Cardiac muscle cell (in vitro differentiated cells and primary cell): Measurements from ENCODE around the gene CEP19. TPM values are rescaled to one million over a fixed set of nuclear protein-coding genes. Genes with fewer than 3 reads are reported as not detected.

ENCODE experiments used
- DNase-seq, 2 donors: peaks; one replicate each; pipeline versions ENCODE4 v3.0.0 to v3.0.0-alpha.2; 2010 to 2017; ENCODE audit warnings: low read depth in 1 of 2, low spot score in 1 of 2
- H3K27ac ChIP-seq: fragments of 200-600 bp; sonication (generic); 2 replicates; pipeline ENCODE4 v1.5.1; 2016
- H3K27me3 ChIP-seq: fragments of 200-600 bp; sonication (generic); 2 replicates; pipeline ENCODE4 v1.6.0; 2016; ENCODE audit warnings: control low read depth
- H3K36me3 ChIP-seq: fragments of 200-600 bp; sonication (generic); 2 replicates; pipeline ENCODE4 v1.5.1; 2016; ENCODE audit warnings: control low read depth
- H3K4me1 ChIP-seq: fragments of 200-600 bp; sonication (generic); 2 replicates; pipeline ENCODE4 v1.8.1; 2017; ENCODE audit warnings: low read depth, mild to moderate bottlenecking, mixed run types
- H3K4me3 ChIP-seq: fragments of 200-600 bp; sonication (generic); 2 replicates; pipeline ENCODE4 v1.5.1; 2016; ENCODE audit warnings: mild to moderate bottlenecking
- H3K9me3 ChIP-seq: fragments of 200-600 bp; sonication (generic); 2 replicates; pipeline ENCODE4 v1.5.1; 2017; ENCODE audit warnings: low read depth, mild to moderate bottlenecking, control low read depth
- polyA plus RNA-seq: library from polyadenylated mRNA; unstranded; fragments of >200 nt; fragmentation: Nextera tagmentation; extraction: Ambion mirVana; gene quantifications from 2 replicates; pipeline ENCODE4 v1.2.1, GENCODE V29; 2016
- total RNA-seq: library from RNA; depleted of rRNA; stranded (reverse); fragments of >200 nt; gene quantifications from 2 replicates; pipeline ENCODE4 v1.2.3, GENCODE V29; 2016
- TF ChIP-seq, protein P1 (sequence below): IDR thresholded peaks from 2 replicates; pipeline ENCODE4 v1.5.1; 2012; ENCODE audit warnings: low read depth, mild to moderate bottlenecking, low read length

CEP19 gene
- total and polyA plus RNA-seq, 2 experiments from 2014 or later = 2.9 to 9.3 TPM

DNA sequence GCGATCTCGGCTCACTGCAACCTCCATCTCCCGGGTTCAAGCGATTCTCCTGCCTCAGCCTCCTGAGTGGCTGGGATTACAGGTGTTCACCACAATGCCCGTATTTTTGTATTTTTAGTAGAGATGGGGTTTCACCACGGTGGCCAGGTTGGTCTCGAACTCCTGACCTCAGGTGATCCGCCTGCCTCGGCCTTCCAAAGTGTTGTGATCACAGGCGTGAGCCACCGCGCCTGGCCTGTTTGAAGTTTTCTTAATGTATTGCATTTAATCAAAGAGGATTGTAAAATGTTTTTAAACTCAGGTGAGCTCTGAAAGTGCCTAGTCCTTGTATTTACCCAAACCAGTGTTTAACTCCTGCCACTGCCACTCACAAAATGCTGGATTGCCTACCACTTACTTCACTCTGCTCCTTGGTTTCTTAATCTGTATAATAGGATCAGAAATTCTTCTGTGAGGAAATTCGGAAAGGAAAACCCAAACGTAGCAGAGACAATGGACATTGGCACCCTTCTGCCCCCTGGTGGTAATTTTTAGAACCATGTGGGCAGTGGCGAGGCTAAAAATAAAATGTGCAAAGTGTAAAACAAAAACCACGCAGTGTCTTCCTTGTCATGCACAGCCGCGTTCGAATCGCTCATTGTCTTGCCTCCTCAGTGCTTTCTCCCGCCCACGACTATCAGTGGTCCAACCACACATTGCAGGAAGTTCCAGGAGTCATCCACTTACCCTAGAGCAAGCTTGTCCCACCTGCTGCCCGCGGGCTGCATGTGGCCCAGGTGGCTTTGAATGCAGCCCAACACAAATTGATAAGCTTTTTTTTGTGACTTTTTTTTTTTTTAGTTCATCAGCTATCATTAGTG, 27.3 kb downstream of the CEP19 start:
- peak; percentile 73 to 76 for DNase-seq
- no peaks in the 10 kb centered on the region for H3K36me3 ChIP-seq
- no peaks in the 10 kb centered on the region for H3K27me3 ChIP-seq
- no peak overlapping the region for H3K4me3 ChIP-seq
- no peaks in the 10 kb centered on the region for H3K9me3 ChIP-seq
- TF ChIP-seq, protein P1, sequence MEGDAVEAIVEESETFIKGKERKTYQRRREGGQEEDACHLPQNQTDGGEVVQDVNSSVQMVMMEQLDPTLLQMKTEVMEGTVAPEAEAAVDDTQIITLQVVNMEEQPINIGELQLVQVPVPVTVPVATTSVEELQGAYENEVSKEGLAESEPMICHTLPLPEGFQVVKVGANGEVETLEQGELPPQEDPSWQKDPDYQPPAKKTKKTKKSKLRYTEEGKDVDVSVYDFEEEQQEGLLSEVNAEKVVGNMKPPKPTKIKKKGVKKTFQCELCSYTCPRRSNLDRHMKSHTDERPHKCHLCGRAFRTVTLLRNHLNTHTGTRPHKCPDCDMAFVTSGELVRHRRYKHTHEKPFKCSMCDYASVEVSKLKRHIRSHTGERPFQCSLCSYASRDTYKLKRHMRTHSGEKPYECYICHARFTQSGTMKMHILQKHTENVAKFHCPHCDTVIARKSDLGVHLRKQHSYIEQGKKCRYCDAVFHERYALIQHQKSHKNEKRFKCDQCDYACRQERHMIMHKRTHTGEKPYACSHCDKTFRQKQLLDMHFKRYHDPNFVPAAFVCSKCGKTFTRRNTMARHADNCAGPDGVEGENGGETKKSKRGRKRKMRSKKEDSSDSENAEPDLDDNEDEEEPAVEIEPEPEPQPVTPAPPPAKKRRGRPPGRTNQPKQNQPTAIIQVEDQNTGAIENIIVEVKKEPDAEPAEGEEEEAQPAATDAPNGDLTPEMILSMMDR = peak; percentile 79
- no peak overlapping the region for H3K27ac ChIP-seq
- H3K4me1 ChIP-seq = no peaks in the 10 kb centered on the region

DNA sequence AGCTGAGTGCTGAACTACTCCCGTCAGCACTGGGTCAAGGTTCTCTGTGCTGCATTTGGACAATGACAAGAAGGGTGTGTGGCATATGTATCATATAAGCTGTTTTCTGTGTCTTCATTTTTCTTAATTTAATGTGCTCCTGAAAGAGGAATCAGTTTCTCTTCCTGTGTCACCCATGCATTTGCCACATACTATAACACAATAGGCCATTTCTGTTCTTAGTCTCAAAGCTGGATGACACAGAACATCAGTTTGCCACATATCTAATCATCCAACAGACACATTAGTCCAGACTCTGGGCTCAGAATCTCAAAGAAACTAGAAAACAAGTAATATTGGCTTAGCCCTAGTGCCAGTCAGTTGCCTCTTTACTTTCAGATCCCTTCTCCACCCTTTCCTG, 34.1 kb downstream of the CEP19 start:
- no peak for DNase-seq
- no peaks in the 10 kb centered on the region for H3K9me3 ChIP-seq
- TF ChIP-seq, protein P1 = no peak
- no peak overlapping the region for H3K4me3 ChIP-seq
- H3K27me3 ChIP-seq = no peaks in the 10 kb centered on the region
- no peaks in the 10 kb centered on the region for H3K4me1 ChIP-seq
- no peaks in the 10 kb centered on the region for H3K36me3 ChIP-seq
- H3K27ac ChIP-seq = no peak overlapping the region

DNA sequence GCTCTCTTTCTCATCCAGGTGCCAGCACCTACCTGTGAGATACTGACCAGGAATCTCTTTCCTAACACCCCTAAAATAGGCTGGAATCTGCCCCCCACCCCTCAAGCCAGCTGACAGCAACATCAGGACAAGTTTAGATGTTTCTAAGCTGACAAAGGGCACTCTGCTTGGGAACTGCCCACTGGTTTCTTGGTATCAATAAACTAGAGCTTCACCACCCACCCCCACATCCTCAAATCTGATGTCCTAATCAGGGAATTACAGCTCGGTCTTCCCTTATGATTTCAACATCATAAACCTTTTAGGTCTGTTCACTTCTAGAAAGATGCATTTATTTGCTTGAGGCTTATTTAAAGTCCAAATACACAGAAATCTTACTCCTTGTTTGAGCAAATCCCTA, 34.7 kb downstream of the CEP19 start:
- H3K27ac ChIP-seq = no peak overlapping the region
- H3K27me3 ChIP-seq = no peaks in the 10 kb centered on the region
- H3K9me3 ChIP-seq = no peaks in the 10 kb centered on the region
- DNase-seq = no peak
- TF ChIP-seq, protein P1 = no peak
- H3K36me3 ChIP-seq = no peaks in the 10 kb centered on the region
- H3K4me1 ChIP-seq = no peaks in the 10 kb centered on the region
- no peak overlapping the region for H3K4me3 ChIP-seq

DNA sequence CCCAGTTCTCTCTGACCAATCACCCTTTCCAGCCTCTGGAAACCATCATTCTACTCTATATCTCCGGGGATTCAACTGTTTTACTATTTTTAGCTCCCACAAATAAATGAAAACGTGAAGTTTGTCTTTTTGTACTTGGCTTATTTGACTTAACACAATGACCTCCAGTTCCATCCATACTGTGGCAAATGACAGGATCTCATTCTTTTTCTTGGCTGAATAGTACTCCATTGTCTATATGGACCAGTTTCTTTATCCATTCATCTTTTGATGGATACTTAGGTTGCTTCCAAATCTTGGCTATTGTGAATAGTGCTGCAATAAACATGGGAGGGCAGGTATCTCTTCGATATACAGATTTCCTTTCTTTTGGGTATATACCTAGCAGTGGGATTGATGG, 38.4 kb downstream of the CEP19 start:
- no peaks in the 10 kb centered on the region for H3K27me3 ChIP-seq
- H3K36me3 ChIP-seq = no peaks in the 10 kb centered on the region
- no peaks in the 10 kb centered on the region for H3K4me1 ChIP-seq
- H3K4me3 ChIP-seq = no peak overlapping the region
- H3K27ac ChIP-seq = no peak overlapping the region
- DNase-seq = no peak
- TF ChIP-seq, protein P1 = no peak
- H3K9me3 ChIP-seq = no peaks in the 10 kb centered on the region

DNA sequence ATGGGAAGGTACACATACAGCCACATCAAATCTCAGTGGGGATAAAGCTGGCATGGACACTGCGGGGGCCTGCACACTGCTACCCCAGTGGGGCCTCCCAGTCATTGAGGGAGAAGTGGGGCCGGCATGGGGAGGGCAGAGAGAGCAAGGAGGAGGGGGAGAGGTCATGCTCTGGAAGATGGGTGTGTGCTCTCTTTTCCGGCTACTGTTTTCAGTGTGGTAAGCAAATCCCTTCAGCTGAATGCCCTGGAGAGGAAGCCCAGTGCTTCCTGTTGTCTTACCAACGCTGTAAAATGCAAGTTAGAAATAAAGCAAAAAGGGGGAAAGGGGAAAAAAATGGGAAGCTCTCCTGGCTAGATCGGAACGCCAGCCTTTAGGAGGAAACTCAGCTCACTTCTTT, 41.7 kb downstream of the CEP19 start:
- Histone ChIP-seq H3K4me1 (no peaks in the 10 kb centered on the region), H3K9me3 (no peaks in the 10 kb centered on the region), H3K4me3 (no peak overlapping the region), H3K27me3 (no peaks in the 10 kb centered on the region), H3K27ac (no peak overlapping the region), H3K36me3 (no peaks in the 10 kb centered on the region)
- TF ChIP-seq, protein P1 = no peak
- DNase-seq = no peak
